GM12878 (cell line): ENCODE results near the gene ZBTB6. TPM values are rescaled to one million over a fixed set of nuclear protein-coding genes. Genes with fewer than 3 reads are reported as not detected.

Experiments
- BHLHE40 ChIP-seq, 2 experiments: fragments of 450-650 bp in 1 of 2; IDR thresholded peaks; 2 replicates each; pipeline ENCODE4 v1.6.1; 2011 to 2017; ENCODE audit warnings: low read depth in 2 of 2, borderline replicate concordance in 1 of 2, improper control_type of control experiment in 1 of 2, low read length in 1 of 2, mild to moderate bottlenecking in 1 of 2
- CBFB ChIP-seq: IDR thresholded peaks from 2 replicates; pipeline ENCODE4 v1.6.1; 2016; ENCODE audit warnings: antibody characterized with exemption, low read depth
- CHD1 ChIP-seq: IDR thresholded peaks from 2 replicates; pipeline ENCODE4 v1.6.1; 2012; ENCODE audit warnings: low read depth, low read length, improper control_type of control experiment
- CREB1 ChIP-seq: IDR thresholded peaks from 2 replicates; pipeline ENCODE4 v1.6.1; 2012; ENCODE audit warnings: low read depth, mild to moderate bottlenecking, inconsistent platforms
- CREM ChIP-seq: IDR thresholded peaks from 2 replicates; pipeline ENCODE4 v1.6.1; 2014; ENCODE audit warnings: antibody characterized with exemption, low read depth
- E2F8 ChIP-seq: fragments of 450-650 bp; IDR thresholded peaks from 2 replicates; pipeline ENCODE4 v1.6.1; 2018; ENCODE audit warnings: mild to moderate bottlenecking, low read depth, moderate library complexity; ENCODE audit not compliant: partially characterized antibody
- EZH2 ChIP-seq: IDR thresholded peaks from 2 replicates; pipeline ENCODE4 v1.6.1; 2012; ENCODE audit warnings: low read depth, mild to moderate bottlenecking, control low read depth, inconsistent platforms, low read length, borderline replicate concordance; ENCODE audit not compliant: control insufficient read depth
- GATAD2B ChIP-seq: fragments of 450-650 bp; conservative IDR thresholded peaks from 2 replicates; pipeline ENCODE4 v1.6.1; 2017; ENCODE audit warnings: low read depth, mild to moderate bottlenecking, moderate library complexity
- IRF4 ChIP-seq: IDR thresholded peaks from 2 replicates; pipeline ENCODE4 v1.6.1; 2011; ENCODE audit warnings: low read depth, low read length
- JUND ChIP-seq: IDR thresholded peaks from 2 replicates; pipeline ENCODE4 v1.6.1; 2012; ENCODE audit warnings: low read depth, mild to moderate bottlenecking, low read length, improper control_type of control experiment, moderate library complexity
- MEF2B ChIP-seq: fragments of 450-650 bp; IDR thresholded peaks from 2 replicates; pipeline ENCODE4 v1.6.1; 2018; ENCODE audit warnings: mild to moderate bottlenecking, moderate library complexity; ENCODE audit not compliant: partially characterized antibody, poor library complexity, severe bottlenecking
- POLR2AphosphoS5 ChIP-seq: IDR thresholded peaks from 2 replicates; pipeline ENCODE4 v1.6.1; 2011; ENCODE audit warnings: mild to moderate bottlenecking, low read length, inconsistent platforms
- RAD51 ChIP-seq: fragments of 450-650 bp; IDR thresholded peaks from 2 replicates; pipeline ENCODE4 v1.6.1; 2016; ENCODE audit warnings: moderate library complexity, mild to moderate bottlenecking, inconsistent platforms
- RB1 ChIP-seq: fragments of 450-650 bp; formaldehyde crosslinking; IDR thresholded peaks from 2 replicates; pipeline ENCODE4 v1.6.1; 2017; ENCODE audit warnings: mild to moderate bottlenecking, borderline replicate concordance
- RCOR1 ChIP-seq: conservative IDR thresholded peaks from 2 replicates; pipeline ENCODE4 v1.6.1; 2012; ENCODE audit warnings: low read depth, low read length, improper control_type of control experiment
- SIN3A ChIP-seq: IDR thresholded peaks from 2 replicates; pipeline ENCODE4 v1.6.1; 2012; ENCODE audit warnings: low read depth, low read length, improper control_type of control experiment
- SMAD5 ChIP-seq: IDR thresholded peaks from 2 replicates; pipeline ENCODE4 v1.6.1; 2016; ENCODE audit warnings: antibody characterized with exemption, low read depth
- TBL1XR1 ChIP-seq: IDR thresholded peaks from 2 replicates; pipeline ENCODE4 v1.6.1; 2012; ENCODE audit warnings: low read depth, low read length, improper control_type of control experiment
- ZBED1 ChIP-seq: IDR thresholded peaks from 2 replicates; pipeline ENCODE4 v1.6.1; 2016; ENCODE audit warnings: borderline replicate concordance
- ZZZ3 ChIP-seq: IDR thresholded peaks from 2 replicates; pipeline ENCODE4 v1.6.1; 2011; ENCODE audit warnings: low read depth; ENCODE audit not compliant: control insufficient read depth, insufficient read length
- polyA plus RNA-seq, 11 experiments: library from polyadenylated mRNA; depleted of rRNA in 4 of 11; unstranded in 6 of 11; stranded (reverse) in 5 of 11; fragments of >200 nt; fragmentation: Nextera tagmentation in 4 of 11; fragmentation: Illumina TruSeq in 1 of 11; extraction: Ambion mirVana in 4 of 11; extraction: Trizol in 1 of 11; gene quantifications; 1 replicate in 1 of 11; 2 replicates in 10 of 11; pipeline versions ENCODE4 v1.2.1 to v1.2.3, GENCODE V29; 2011 to 2016; ENCODE audit warnings: inconsistent platforms in 2 of 11, missing spikeins in 2 of 11, low read depth in 1 of 11
- total RNA-seq, 4 experiments: library from RNA; depleted of rRNA in 3 of 4; stranded (reverse); fragments of >200 nt in 3 of 4; fragmentation: Illumina TruSeq in 1 of 4; extraction: Trizol in 1 of 4; gene quantifications; 2 replicates each; pipeline versions ENCODE4 v1.2.1 to v1.2.3, GENCODE V29; 2013 to 2021
- TF ChIP-seq, protein P1 (sequence below): fragments of 450-650 bp; IDR thresholded peaks from 2 replicates; pipeline ENCODE4 v1.6.1; 2016; ENCODE audit warnings: mild to moderate bottlenecking, moderate library complexity, borderline replicate concordance
- TF ChIP-seq, protein P2 (sequence below): IDR thresholded peaks from 2 replicates; pipeline ENCODE4 v1.6.1; 2011; ENCODE audit warnings: borderline replicate concordance, low read depth, mild to moderate bottlenecking, moderate library complexity, mixed read lengths, low read length; ENCODE audit not compliant: insufficient read depth; ENCODE audit errors: extremely low read length

Gene ZBTB6
- total and polyA plus RNA-seq, 10 of the 15 experiments (the other 5 are each of a cell fraction or from before 2014, with no cell fraction given): 1.7 to 11.5 (median 7.0) TPM

GRCh38 chr9:122904823-122905710 is 8.1 kb downstream of the ZBTB6 start, which contains the start of gene RC3H2 (continued):
- peak; percentile 41 for TF ChIP-seq E2F8
- TF ChIP-seq JUND: no peak
- TF ChIP-seq SIN3A: 0 out of 2 replicates have a peak, but pooled peaks have one; percentile 35
- peak; percentile 95; the same call in 1 of the 2 replicates for TF ChIP-seq RCOR1
- TF ChIP-seq SMAD5: peak; percentile 45; the same call in 1 of the 2 replicates
- peak; percentile 94 for TF ChIP-seq POLR2AphosphoS5
- peak; percentile 88 for TF ChIP-seq CHD1
- peak; percentile 72 for TF ChIP-seq CREM
- TF ChIP-seq TBL1XR1: 0 out of 2 replicates have a peak, but pooled peaks have one; percentile 16
- no peak for TF ChIP-seq EZH2
- TF ChIP-seq CBFB: peak; percentile 95
- TF ChIP-seq ZZZ3: no peak
- TF ChIP-seq ZBED1: no peak
- TF ChIP-seq RAD51: peak; percentile 100
- TF ChIP-seq, protein P1, sequence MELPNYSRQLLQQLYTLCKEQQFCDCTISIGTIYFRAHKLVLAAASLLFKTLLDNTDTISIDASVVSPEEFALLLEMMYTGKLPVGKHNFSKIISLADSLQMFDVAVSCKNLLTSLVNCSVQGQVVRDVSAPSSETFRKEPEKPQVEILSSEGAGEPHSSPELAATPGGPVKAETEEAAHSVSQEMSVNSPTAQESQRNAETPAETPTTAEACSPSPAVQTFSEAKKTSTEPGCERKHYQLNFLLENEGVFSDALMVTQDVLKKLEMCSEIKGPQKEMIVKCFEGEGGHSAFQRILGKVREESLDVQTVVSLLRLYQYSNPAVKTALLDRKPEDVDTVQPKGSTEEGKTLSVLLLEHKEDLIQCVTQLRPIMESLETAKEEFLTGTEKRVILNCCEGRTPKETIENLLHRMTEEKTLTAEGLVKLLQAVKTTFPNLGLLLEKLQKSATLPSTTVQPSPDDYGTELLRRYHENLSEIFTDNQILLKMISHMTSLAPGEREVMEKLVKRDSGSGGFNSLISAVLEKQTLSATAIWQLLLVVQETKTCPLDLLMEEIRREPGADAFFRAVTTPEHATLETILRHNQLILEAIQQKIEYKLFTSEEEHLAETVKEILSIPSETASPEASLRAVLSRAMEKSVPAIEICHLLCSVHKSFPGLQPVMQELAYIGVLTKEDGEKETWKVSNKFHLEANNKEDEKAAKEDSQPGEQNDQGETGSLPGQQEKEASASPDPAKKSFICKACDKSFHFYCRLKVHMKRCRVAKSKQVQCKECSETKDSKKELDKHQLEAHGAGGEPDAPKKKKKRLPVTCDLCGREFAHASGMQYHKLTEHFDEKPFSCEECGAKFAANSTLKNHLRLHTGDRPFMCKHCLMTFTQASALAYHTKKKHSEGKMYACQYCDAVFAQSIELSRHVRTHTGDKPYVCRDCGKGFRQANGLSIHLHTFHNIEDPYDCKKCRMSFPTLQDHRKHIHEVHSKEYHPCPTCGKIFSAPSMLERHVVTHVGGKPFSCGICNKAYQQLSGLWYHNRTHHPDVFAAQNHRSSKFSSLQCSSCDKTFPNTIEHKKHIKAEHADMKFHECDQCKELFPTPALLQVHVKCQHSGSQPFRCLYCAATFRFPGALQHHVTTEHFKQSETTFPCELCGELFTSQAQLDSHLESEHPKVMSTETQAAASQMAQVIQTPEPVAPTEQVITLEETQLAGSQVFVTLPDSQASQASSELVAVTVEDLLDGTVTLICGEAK: peak; percentile 65
- peak; percentile 56; the same call in 1 of the 2 replicates for TF ChIP-seq CREB1
- TF ChIP-seq MEF2B: no peak
- 0 out of 2 replicates have a peak, but pooled peaks have one; percentile 5 for TF ChIP-seq IRF4
- peak; percentile 80; the same call in 1 of the 2 replicates for TF ChIP-seq RB1
- peak; percentile 92 for TF ChIP-seq GATAD2B
- TF ChIP-seq, protein P2, sequence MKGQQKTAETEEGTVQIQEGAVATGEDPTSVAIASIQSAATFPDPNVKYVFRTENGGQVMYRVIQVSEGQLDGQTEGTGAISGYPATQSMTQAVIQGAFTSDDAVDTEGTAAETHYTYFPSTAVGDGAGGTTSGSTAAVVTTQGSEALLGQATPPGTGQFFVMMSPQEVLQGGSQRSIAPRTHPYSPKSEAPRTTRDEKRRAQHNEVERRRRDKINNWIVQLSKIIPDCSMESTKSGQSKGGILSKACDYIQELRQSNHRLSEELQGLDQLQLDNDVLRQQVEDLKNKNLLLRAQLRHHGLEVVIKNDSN: peak; percentile 94
- peak; percentile 85 to 95 for TF ChIP-seq BHLHE40 (IDR thresholded peaks at IDR 0.05; ENCODE audit: borderline replicate concordance in 1 of 2, low read depth in 2 of 2, low read length in 1 of 2)
